ENCODE results near the gene CFAP68.
A peak's percentile ranks its signal among the peaks of the same experiment; 100 is the strongest.

CFAP68 gene, protein sequence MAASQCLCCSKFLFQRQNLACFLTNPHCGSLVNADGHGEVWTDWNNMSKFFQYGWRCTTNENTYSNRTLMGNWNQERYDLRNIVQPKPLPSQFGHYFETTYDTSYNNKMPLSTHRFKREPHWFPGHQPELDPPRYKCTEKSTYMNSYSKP

GRCh38 chr11:111878849-111879636 lies at the start of gene CFAP68, which contains the start of gene FDXACB1:
Gene CFAP68 (plus strand): TSS chr11:111879541. CDS start chr11:111879561, 20 bp downstream.
Gene FDXACB1 (minus strand): TSS chr11:111879165. CDS start chr11:111879132, 33 bp downstream.
- peak; percentile 98 for DNase-seq

GRCh38 chr11:111833524-111833923 lies 45.8 kb upstream of the CFAP68 start:
- no peak for DNase-seq

DNA sequence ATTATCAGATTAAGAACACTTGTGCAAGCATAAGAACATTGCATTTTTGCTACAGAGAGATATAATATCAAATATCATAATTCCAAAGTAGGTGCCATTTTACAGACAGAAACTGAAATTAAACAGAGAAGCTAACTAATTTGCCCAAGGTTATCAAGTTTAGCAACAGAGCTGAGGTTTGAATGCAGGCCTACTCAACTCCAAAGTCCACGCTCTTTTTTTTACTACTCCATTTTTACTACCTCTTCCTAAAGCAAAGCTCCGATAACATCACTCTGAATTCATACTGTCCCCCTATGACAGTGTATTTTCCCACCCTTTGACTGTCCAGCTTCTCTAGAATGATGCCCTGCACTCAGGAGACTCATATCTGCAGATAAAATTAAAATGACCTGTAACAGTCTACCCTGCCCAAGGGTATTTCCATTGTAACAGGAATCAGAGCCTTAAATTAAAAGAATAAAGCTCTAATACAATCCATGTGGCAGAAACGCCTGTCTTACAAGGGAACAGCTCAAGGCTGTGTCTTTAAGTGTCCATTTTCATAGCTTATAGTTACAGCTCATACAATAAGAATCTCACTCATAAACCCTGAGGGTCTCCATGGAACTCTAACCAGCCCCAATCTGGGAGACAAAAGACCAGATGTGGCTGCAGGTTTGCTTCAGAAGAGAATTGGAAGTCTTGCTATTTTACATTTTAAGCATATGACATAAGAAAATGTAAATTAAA lies 44.7 kb upstream of the CFAP68 start:
- DNase-seq = no peak

- DNase-seq = no peak
Observed at GRCh38 chr11:111835665-111836064, 43.7 kb upstream of the CFAP68 start.

- no peak for DNase-seq
Observed at GRCh38 chr11:111836162-111836561, 43.2 kb upstream of the CFAP68 start.

- DNase-seq = peak; percentile 7
Observed at GRCh38 chr11:111836721-111837120, 42.6 kb upstream of the CFAP68 start.

GRCh38 chr11:111837366-111837891 lies 41.9 kb upstream of the CFAP68 start:
- DNase-seq = no peak

- DNase-seq = no peak
Observed at GRCh38 chr11:111838054-111838453, 41.3 kb upstream of the CFAP68 start.

- DNase-seq = no peak
Observed at GRCh38 chr11:111840143-111840542, 39.2 kb upstream of the CFAP68 start.

GRCh38 chr11:111841370-111842053 lies 37.8 kb upstream of the CFAP68 start:
- peak; percentile 83 for DNase-seq

DNA sequence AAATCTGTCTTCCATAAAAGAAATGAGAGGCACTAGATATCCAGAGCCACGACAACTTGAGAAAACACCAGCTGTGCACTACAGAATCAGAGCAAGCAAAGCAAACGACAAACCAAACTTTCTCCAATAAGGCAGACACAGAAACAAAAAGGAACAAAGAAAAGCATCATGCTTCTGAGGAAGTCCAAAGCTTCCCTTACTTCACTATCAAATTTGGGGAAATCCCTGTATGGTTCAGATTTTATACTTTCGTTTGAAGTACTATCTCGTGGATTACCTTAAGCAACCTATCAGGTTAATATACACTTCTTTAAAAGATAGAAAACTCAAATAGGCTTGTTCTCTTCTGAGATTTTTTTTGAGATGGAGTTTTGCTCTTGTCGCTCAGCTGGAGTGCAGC lies 35.7 kb upstream of the CFAP68 start:
- peak; percentile 78 for DNase-seq

DNA sequence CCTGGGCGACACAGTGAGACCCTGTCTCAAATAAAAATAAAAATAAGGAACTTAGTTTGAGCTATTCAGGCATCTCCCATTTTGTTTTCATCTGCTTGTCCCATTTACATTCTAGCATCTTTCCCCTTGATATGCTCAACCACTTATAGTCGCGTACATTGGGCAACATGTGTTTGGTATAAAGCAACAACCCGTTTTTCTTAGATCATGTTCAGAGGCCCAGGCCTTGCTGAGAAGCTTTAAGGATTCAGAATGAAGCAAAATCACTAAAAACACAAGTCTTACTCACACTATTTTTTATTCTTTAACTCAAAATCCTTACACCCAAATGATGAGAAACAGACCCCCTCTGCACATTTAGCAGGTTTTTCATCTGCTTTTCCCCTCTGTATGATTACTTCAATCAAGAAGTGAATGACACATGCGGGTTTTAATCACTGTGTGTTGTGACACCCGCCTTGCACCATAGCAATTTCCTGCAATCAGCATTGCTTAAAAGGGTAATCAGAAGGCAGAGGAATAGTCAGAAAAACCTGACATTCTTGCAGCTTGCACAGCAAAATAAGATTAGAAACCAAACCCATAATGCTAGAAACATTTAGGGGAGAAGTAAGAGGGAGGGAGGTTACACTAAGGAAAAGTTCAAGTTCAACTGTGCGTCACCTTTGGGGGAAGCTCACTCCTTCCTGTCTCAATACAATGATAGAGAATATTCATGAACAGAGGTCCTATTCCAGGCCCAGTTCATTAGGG lies 33.9 kb upstream of the CFAP68 start:
- DNase-seq = peak; percentile 91

DNA sequence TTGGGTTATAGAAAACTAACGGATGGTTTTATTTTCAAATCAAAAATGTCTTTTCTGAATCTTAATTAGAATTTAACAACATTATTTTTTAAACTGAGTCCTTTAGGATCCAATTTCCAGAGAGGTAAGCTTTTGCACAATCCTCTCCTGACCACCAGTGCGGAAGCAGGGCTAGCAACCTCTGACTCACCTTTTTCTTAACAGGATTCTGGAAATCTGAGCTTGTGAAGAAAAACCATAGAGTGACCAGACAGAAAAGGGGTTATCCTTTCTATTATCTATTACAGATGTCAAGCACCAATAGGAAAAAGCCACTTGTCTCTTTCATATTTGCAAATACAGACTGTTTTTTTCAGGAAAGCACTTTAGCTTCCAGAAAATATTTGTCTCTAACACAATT lies 33.3 kb upstream of the CFAP68 start:
- peak; percentile 51 for DNase-seq

DNA sequence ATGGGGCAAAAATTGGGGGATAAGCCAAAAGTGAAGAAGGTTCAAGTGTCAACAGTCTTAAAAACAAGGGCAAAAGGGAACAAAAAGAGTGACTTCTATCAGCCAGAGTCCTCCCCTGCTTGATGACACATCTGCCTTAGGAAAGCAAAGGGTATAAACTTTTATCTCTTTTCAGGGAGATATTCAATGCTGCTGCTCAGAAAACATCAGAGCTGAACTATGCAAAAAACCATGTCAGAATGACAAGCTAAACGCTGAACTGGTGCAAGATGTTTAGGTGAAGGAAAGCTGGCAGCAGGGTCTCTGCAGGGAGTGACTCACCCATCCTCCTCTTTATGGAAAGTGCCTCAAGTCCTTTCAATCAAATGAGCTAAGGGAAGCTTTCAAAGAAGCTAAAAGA lies 32.7 kb upstream of the CFAP68 start:
- DNase-seq = peak; percentile 57

DNA sequence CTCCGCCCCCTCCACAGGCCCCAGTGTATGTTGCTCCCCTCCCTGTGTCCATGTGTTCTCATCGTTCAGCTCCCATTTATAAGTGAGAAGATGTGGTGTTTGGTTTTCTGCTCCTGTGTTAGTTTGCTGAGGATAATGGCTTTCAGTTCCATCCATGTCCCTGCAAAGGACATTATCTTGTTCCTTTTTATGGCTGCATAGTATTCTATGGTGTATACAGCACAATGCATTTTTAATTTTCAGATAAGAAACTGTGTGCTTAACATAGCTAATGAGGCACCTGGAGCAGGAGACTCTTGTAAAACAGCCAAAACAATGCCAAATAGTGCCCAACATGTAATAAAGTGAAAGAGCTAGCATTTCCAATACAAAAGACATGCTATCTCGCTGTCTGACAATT lies 29.7 kb upstream of the CFAP68 start:
- no peak for DNase-seq

DNA sequence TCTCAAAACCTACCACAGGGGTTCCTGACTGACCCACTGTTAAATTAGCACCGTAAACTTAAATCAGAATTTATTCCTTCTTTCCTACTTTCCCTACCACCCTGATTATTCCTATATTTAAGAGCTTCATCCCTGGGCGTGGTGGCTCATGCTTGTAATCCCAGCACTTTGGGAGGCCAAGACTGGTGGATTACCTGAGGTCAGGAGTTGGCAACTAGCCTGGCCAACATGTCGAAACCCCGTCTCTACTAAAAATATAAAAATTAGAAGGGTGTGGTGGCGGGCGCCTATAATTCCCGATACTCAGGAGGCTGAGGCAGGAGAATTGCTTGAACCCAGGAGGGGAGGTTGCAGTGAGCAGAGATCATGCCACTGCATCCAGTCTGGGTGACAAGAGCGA lies 28.3 kb upstream of the CFAP68 start:
- DNase-seq = no peak

DNA sequence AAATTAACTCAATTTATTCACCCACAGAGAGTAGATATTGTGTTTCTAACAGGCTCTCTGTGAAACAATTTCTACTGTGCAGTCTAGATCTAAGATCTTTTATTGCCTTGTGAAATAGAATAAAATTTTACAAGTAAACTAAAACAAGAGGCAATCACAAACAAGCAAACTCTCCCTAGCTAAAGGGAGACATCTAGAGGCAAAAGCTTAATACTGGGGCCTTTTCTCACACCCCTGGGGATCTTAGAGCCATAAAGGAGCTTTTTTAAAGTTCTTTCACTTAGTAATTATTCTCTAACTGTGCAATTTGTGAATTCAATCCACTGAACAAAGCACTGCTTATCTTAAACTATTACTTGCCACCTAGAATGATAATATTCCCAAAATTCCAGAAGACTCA lies 27.7 kb upstream of the CFAP68 start:
- peak; percentile 35 for DNase-seq

DNA sequence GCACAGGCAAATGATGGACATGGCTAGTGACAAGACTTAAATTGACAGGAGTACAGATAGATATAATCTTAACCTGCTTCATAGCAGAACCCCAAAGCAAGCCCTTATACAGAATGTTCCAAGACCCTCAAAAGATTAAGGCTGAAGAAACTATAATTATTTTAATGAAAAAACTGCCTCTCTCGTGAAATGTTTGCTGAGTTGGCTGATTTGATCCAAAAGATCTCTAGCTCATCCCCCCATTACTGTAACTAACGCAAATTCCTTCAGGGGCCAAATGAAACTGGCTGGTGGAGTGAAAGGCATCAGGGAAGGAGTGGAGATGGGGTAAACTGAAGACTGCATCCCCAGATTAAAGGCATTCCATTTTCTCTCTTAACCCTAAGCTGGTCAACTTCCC lies 27.2 kb upstream of the CFAP68 start:
- DNase-seq = no peak

- no peak for DNase-seq
Observed at GRCh38 chr11:111855506-111855905, 23.8 kb upstream of the CFAP68 start.

DNA sequence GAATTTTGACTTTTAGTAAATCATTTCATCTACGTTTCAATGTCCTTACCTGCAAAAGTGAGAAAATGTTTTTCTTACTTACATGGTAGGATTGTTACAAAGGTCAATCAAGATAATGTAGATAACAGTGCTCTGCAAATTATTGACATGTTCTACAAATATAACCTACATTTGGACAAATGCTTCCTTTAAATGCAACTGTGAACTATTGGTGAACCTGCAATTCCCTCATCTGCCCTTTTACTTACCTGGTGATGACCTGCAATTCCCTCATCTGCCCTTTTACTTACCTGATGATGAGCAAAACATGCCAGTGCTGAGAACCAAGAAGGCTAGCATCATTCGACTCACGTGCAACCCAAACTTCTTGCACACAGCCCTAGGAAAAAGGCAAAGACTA lies 19.1 kb upstream of the CFAP68 start:
- DNase-seq = no peak

- DNase-seq = no peak
Observed at GRCh38 chr11:111870113-111870512, 9.2 kb upstream of the CFAP68 start.

- peak; percentile 20 for DNase-seq
Observed at GRCh38 chr11:111870522-111870885, 8.8 kb upstream of the CFAP68 start.

All from inflammatory macrophage treated with lipopolysaccharide for 4 hours (primary cell).